Panc1 (cell line): Measurements from ENCODE around the gene PEX5. TPM values are rescaled to one million over a fixed set of nuclear protein-coding genes. Genes with fewer than 3 reads are reported as not detected.

Experiments used
- ATAC-seq: fragments of 200-7000 bp; cut with Tn5 transposase; 2 replicates; pipeline ENCODE4 v1.9.1; 2020; ENCODE audit warnings: mild to moderate bottlenecking, moderate library complexity
- BruUV-seq: library from RNA; stranded (reverse); fragments of 400-500 nt; replicated peaks from 2 replicates; lab custom pipeline; 2021; lab: Mats Ljungman, UMichigan
- CTCF ChIA-PET: fragments of 300-600 bp; sonication (Branson Sonifier 250); formaldehyde crosslinking; loops from one replicate; lab custom pipeline; 2022; ENCODE audit warnings: antibody characterized with exemption; lab: Charles Lee
- POLR2A ChIA-PET: fragments of 300-600 bp; sonication (Branson Sonifier 250); formaldehyde crosslinking; loops from one replicate; lab custom pipeline; 2022; ENCODE audit warnings: antibody characterized with exemption; lab: Charles Lee
- DNase-seq: peaks from one replicate; pipeline ENCODE4 v3.0.0-alpha.2; 2010; ENCODE audit warnings: low read depth, low spot score
- H3K27ac ChIP-seq: 2 replicates; pipeline ENCODE4 v1.5.1; 2011; ENCODE audit warnings: mild to moderate bottlenecking, low read length, inconsistent platforms
- H3K27me3 ChIP-seq: fragments of 200-500 bp; sonication (Bioruptor generic); 2 replicates; pipeline ENCODE4 v1.6.0; 2014; ENCODE audit warnings: low read length, inconsistent platforms; ENCODE audit not compliant: control insufficient read depth, insufficient read depth
- H3K36me3 ChIP-seq: fragments of 200-500 bp; sonication (Bioruptor generic); 2 replicates; pipeline ENCODE4 v1.5.1; 2014; ENCODE audit warnings: inconsistent platforms, mild to moderate bottlenecking, low read length, moderate library complexity; ENCODE audit not compliant: control insufficient read depth, insufficient read depth
- H3K4me1 ChIP-seq: 2 replicates; pipeline ENCODE4 v1.5.1; 2011; ENCODE audit warnings: inconsistent platforms, mild to moderate bottlenecking, low read length, moderate library complexity; ENCODE audit not compliant: control insufficient read depth, insufficient read depth
- H3K4me3 ChIP-seq, 2 experiments: 2 replicates each; pipeline ENCODE4 v1.5.1; 2011 to 2012; ENCODE audit warnings: low read depth in 2 of 2, low read length in 2 of 2, mild to moderate bottlenecking in 2 of 2, inconsistent platforms in 1 of 2, moderate library complexity in 1 of 2
- H3K9me3 ChIP-seq: fragments of 200-500 bp; sonication (Bioruptor generic); 2 replicates; pipeline ENCODE4 v1.5.1; 2014; ENCODE audit warnings: low read depth, mild to moderate bottlenecking, inconsistent platforms, low read length, moderate library complexity; ENCODE audit not compliant: control insufficient read depth, insufficient read depth
- POLR2AphosphoS5 ChIP-seq: IDR thresholded peaks from 2 replicates; pipeline ENCODE4 v1.6.1; 2012; ENCODE audit warnings: mild to moderate bottlenecking, low read depth, low read length, moderate library complexity
- REST ChIP-seq, 2 experiments: IDR thresholded peaks; 2 replicates each; pipeline ENCODE4 v1.6.1; 2011 to 2012; ENCODE audit warnings: low read depth in 2 of 2, control low read depth in 1 of 2, low read length in 1 of 2, mild to moderate bottlenecking in 1 of 2, moderate library complexity in 1 of 2; ENCODE audit not compliant: insufficient read depth in 1 of 2
- SIN3A ChIP-seq: IDR thresholded peaks from 2 replicates; pipeline ENCODE4 v1.6.1; 2012; ENCODE audit warnings: low read depth, mild to moderate bottlenecking, low read length, moderate library complexity, borderline replicate concordance; ENCODE audit not compliant: insufficient read depth
- TCF7L2 ChIP-seq: IDR thresholded peaks from 2 replicates; pipeline ENCODE4 v1.6.1; 2011; ENCODE audit warnings: mild to moderate bottlenecking, low read depth, low read length, inconsistent platforms
- in situ Hi-C: cut with HindIII; loops from 2 replicates; pipeline ENCODE4 v1.10.0; 2016; ENCODE audit warnings: low sequenced_read_pairs, low pct_unique_long_range_greater_than_20kb
- intact Hi-C: fragments of 100-400 bp; cut with micrococcal nuclease; formaldehyde crosslinking; loops from one replicate; pipeline ENCODE4 v1.10.0; 2022; ENCODE audit not compliant: unreplicated experiment
- total RNA-seq: library from RNA; stranded (reverse); gene quantifications from one replicate; pipeline ENCODE4 v1.2.1, GENCODE V29; 2021; ENCODE audit not compliant: unreplicated experiment

The PEX5 gene
- total RNA-seq, 1 experiment from 2014 or later = 26.9 TPM

- DNase-seq = no peak
Measured at GRCh38 chr12:7259060-7259459, 69.6 kb downstream of the PEX5 start.

More at GRCh38 chr12:7259060-7259459, 69.6 kb downstream of the PEX5 start:
- no TSS peak for BruUV-seq
- Histone ChIP-seq H3K4me3 (no peak overlapping the region), H3K9me3 (no peaks in the 10 kb centered on the region), H3K27ac (no peak overlapping the region), H3K36me3 (no peaks in the 10 kb centered on the region), H3K27me3 (no peaks in the 10 kb centered on the region), H3K4me1 (no peaks in the 10 kb centered on the region)
- POLR2A ChIA-PET = no interaction called here
- intact Hi-C loops (no loop called here), in situ Hi-C loops (no loop called here)
- TF ChIP-seq REST (IDR thresholded peaks at IDR 0.05; ENCODE audit: insufficient read depth in 1 of 2, low read depth in 2 of 2, low read length in 1 of 2) (no peak), POLR2AphosphoS5 (no peak), TCF7L2 (no peak), SIN3A (no peak)
- no peak for ATAC-seq
- CTCF ChIA-PET = interaction anchor here (0.7 kb wide), 1 partner anchor 100 kb away, joined by 4 read pairs; no protein-coding TSS in a partner anchor

Other genes starting within 250 kb of the PEX5 start
- not detected for gene RNU7-1, start 245.9 kb upstream of the PEX5 start, total RNA-seq
- gene C12orf57, start 245.7 kb upstream of the PEX5 start, total RNA-seq = 126 TPM
- 13.7 TPM for gene PTPN6, start 238.3 kb upstream of the PEX5 start, total RNA-seq
- 138 TPM for gene PHB2, start 219.0 kb upstream of the PEX5 start, total RNA-seq
- 54.9 TPM for gene EMG1, start 218.8 kb upstream of the PEX5 start, total RNA-seq
- gene LPCAT3, start 171.2 kb upstream of the PEX5 start, total RNA-seq = 54.3 TPM
- 1.8 TPM for gene C1S, start 129.0 kb upstream of the PEX5 start, total RNA-seq
- 1.3 TPM for gene C1R, start 97.2 kb upstream of the PEX5 start, total RNA-seq
- 10.7 TPM for gene C1RL, start 80.5 kb upstream of the PEX5 start, total RNA-seq
- not detected for gene RBP5, start 60.8 kb upstream of the PEX5 start, total RNA-seq
- 5.9 TPM for gene CLSTN3, start 59.3 kb upstream of the PEX5 start, total RNA-seq
- not detected for gene ACSM4, start 114.4 kb downstream of the PEX5 start, total RNA-seq